HG02759 (cell line): ENCODE results near the gene GCN1.

Experiments used
- ATAC-seq: cut with Tn5 transposase; IDR thresholded peaks from one replicate; pipeline ENCODE4 v1.9.1; 2021; ENCODE audit warnings: mild to moderate bottlenecking, moderate library complexity; ENCODE audit not compliant: unreplicated experiment

The GCN1 gene

DNA sequence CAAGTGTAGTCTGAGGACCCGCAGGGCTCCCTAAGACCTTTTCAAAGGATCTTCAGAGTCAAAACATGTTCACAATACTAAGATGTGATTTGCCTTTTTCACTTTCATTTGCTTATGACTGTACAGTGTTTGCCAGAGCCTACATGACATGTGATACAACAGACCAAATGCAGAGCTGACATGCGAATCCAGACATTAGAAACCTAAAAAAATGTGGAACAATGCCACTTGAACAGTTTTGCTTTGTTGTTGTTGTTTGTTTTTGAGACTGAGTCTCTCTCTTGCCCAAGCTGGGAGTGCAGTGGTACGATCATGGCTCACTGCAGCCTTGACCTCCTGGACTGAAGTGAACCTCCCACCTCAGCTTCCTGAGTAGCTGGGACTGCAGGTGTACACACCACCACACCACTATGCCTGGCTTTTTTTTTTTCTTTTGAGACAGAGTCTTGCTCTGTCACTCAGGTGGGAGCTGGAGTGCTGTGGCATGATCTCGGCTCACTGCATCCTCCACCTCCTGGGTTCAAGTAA lies 72.7 kb downstream of the GCN1 start:
- ATAC-seq, result peak; percentile 24

GRCh38 chr12:120121343-120121742 lies 73.2 kb downstream of the GCN1 start:
- ATAC-seq, result no peak

DNA sequence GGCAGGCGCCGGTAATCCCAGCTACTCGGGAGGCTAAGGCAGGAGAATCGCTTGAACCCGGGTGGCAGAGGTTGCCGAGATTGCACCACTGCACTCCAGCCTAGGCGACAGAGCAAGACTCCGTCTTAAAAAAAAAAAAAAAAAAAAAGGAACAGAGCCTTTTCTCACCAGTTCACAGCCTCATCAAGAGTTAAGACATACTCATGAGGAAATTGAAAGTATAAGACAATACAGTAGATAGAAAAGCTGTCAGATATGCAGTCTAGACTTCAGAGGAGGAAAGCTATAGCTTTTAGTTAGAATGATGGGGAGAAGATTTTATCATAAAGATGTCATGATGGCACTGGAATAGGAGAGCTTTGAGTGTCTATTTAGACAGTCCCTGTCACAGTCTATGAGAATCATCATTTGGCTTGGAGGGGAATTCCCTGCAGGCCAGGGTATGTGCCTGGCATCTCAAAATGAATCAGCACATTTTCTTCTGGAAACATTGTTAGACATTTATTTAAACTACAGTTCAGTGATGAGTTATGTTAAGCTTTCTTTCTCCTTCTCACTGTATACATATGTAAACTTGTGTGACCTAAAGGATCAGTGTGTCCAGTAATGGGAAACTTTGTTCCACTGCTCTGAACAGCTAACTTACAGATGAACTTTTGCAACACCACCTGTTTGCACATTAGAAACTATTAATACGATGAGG lies 75.1 kb downstream of the GCN1 start:
- peak; percentile 27 for ATAC-seq

DNA sequence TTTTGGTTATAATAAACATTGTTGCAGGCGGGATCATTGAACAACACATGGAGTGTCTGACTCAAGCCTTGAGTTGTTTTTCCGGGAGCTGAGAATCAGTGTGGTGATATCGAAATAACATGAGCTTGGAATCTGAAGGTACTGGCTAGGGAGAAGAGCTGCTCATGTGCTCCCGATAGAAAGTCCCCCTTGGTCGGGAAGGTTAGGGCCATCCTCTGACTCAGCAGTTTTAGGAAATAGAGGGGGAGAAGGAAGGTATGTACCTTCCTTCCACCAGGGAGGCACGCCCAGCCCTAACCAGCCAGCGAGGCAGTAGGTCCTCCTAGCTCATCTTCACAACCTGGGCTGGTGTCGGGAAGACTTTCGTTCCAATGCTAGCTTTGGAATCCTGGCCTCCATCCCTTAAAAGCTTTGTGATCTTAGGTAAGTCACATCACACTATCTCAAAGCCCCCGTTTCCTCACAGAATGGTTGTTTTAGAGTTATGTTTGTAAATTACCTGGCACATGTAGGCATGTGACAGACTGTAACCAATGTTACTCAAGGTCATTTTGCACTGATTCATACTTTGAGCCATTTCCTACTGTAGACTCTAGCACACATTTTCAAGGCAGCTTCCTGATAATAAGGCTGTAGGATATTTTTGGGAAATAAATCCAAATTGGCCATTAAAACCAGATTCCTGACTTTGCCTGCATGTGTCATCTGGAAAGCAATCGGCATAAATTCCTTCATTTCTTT lies 76.0 kb downstream of the GCN1 start:
- no peak for ATAC-seq

DNA sequence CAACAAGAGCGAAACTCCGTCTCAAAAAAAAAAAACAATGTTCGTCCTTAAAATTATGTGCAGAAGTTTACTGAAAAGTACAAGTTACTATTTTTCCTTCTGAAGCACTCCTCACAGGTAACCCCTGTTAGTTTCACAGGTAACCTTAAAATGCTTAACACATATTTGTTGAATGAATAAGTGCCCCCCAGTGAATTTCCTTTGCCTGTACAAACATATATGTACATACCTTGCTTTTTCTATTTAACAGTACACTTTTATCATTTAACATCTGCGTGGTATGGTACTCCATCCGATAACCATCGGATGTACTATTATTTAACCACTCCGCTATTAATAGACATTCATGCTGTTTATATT lies 76.6 kb downstream of the GCN1 start:
- no peak for ATAC-seq

DNA sequence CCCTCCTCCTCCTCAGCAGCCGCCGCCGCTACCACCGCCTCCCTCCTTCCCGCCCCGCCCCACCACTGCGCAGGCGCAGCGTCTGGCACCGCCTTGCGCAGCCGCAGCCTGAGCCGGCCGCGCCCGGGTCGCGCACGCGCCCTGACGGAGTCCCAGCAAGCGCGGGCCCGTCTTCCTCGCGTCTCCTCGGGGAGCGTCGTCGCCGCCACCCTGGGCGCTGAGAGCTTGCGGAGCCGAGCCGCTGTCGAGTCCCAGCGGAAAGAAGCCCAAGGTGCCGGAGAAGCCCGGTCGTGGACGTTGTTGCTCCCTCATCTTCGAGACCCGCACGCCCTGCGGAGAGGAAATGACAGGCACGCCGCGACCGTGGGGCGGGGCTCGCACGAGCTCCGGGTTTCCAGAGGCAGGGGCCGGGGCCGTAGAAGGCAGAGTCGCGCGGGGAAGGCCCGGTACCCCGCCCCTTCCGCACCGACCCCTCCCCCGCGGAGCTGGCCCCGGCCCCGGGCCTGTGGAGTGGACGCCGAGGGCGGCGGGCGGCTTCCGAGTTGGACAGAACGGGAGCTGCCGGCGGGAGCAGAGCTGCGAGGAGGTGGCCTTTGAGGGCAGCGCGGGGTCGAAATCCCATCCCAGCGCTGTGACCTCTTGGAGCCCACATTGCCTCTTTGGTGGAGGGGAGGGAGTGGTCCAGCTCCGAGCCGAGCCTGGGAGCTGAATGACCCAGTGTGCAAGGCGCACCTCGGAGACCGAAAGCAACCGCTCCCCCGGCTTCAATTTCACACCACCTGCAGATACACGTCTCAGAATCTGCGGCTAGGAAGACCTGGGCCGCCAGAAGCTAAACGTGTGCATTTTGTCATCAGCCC lies 77.5 kb downstream of the GCN1 start:
- ATAC-seq, result peak; percentile 55

GRCh38 chr12:120116441-120116791 lies 78.1 kb downstream of the GCN1 start, which contains the start of gene RAB35:
TSS of gene RAB35 (minus strand) at chr12:120116753. CDS start at chr12:120116650, 103 bp downstream.
- ATAC-seq, result no peak

GRCh38 chr12:120115692-120116440 lies 78.6 kb downstream of the GCN1 start:
- ATAC-seq, result peak; percentile 2

DNA sequence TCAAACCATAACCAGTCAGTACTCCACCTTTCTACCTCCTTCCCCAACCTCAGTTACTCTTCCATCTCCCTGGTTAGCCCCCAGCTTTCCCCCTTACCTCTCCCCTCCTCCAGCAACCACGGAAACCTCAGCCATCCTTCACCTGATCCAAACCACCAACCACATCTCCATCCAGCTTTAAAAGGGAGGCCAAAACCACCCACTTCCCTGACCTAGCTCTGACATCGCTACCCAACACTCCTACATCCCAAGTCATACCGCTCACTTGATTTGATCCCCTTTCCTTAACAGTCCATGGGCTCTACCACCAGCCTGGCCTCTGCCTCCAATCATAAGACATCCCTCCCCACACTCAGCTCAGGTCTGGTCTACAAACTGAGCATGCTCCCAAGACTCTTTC lies 79.4 kb downstream of the GCN1 start:
- no peak for ATAC-seq

DNA sequence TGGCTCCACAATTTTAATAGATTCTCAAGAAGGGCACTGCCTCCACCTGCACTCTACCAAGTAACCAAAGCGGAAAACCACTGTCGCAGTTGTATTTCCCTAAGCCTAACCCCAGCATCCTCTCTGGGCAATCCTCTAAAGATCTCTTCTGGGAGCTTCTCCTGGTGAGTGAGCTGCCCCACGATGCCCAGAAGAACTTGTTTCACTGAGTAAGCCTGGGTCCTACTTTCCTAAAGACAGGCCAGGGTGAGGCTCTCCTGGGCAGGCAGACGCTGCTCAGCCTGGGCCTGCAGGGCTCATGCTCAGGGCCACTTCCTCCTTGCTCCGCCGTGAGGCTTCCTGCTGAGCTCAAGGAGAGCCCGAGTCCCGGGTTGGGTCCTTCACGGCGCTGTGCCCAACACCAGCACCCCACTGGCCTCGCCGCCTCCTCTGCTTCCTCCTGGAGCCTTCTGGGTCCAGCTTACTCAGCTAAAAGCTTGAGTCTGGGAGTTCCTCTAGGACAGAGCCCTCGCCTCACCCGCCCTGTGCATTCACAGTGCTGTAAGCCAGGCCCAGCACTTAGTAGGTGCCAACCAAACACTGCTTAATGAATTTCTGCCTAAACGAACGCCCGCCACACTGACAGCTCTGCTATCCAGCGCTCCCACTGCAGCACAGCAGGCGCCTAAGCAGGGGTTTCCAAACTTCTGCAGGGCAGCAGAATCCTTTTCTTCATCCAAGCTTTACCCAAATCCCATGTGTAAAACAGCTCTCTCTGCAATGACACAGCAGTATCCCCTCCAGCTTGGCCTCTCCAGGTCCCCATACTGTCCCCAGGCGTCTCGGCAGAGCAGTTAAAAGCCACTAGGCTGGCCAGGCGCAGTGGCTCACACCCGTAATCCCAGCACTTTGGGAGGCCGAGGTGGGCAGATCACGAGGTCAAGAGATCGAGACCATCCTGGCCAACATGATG lies 83.7 kb downstream of the GCN1 start:
- peak; percentile 78 for ATAC-seq

- ATAC-seq, result no peak
These were observed 84.8 kb downstream of the GCN1 start for GRCh38 chr12:120109570-120110267.

- ATAC-seq, result no peak
These were observed 88.4 kb downstream of the GCN1 start for GRCh38 chr12:120106151-120106550.

DNA sequence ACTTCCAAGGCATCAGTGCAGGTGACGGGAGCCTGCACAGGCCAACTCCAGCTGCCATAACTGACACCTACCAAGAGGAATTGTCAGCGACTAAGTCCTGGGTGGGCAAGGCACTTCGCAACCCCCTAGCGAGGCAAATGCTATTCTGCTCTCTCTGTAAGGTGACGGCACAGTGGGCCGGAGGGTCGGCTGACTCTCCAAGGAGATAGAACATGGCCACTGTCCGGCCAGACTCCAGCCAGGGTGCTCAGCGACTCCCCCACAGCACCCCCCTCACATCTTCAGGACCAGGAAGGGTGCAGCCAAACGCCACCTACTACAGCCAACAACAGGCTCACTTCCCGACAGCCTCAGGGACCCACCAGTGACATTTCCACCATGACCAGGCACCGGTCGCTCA lies 91.1 kb downstream of the GCN1 start:
- no peak for ATAC-seq

DNA sequence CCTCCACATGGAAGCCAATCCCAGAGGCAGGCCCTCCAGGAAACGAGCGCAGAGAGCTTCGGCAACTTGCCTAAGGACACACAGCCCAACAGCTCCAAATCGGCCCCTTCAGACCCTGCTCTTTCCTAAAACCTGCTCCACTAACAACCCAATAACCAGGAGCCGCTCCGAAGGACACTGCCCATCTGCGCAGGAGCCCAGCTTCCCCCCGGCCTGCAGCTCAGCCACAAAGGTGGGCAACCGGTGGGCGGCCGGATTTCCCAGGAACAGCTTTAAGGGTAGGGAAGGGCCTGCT lies 91.5 kb downstream of the GCN1 start:
- no peak for ATAC-seq

- ATAC-seq, result no peak
These were observed 92.1 kb downstream of the GCN1 start for GRCh38 chr12:120102189-120103043.

GRCh38 chr12:120101617-120102016 lies 92.9 kb downstream of the GCN1 start:
- ATAC-seq, result no peak

GRCh38 chr12:120101182-120101581 lies 93.3 kb downstream of the GCN1 start:
- no peak for ATAC-seq

GRCh38 chr12:120100630-120101029 lies 93.9 kb downstream of the GCN1 start:
- ATAC-seq, result no peak
